GM12878 (cell line): ENCODE measurements around the gene SYNRG. TPM values are rescaled to one million over a fixed set of nuclear protein-coding genes. Genes with fewer than 3 reads are reported as not detected.

ENCODE experiments used
- ATAC-seq: fragments of 200-7000 bp; cut with Tn5 transposase; 3 replicates; pipeline ENCODE4 v1.9.1; 2020; ENCODE audit warnings: mild to moderate bottlenecking, moderate library complexity
- BruUV-seq: library from RNA; stranded (reverse); fragments of 400-500 nt; replicated peaks from 2 replicates; lab custom pipeline; 2021; lab: Mats Ljungman, UMichigan
- CTCF ChIA-PET: fragments of 300-600 bp; sonication (Branson Sonifier 250); formaldehyde crosslinking; extraction: SDS; loops from one replicate; lab custom pipeline; 2021; ENCODE audit warnings: inconsistent platforms; lab: Yijun Ruan, JAX
- POLR2A ChIA-PET: fragments of 350-600 bp; formaldehyde crosslinking; extraction: SDS; loops from one replicate; lab custom pipeline; 2021; ENCODE audit warnings: inconsistent platforms; lab: Charles Lee
- RAD21 ChIA-PET: fragments of 300-600 bp; sonication (Branson Sonifier 250); formaldehyde crosslinking; loops from one replicate; lab custom pipeline; 2023; ENCODE audit warnings: antibody characterized with exemption; ENCODE audit not compliant: unreplicated experiment; lab: Charles Lee
- SMC1A ChIA-PET: fragments of 300-600 bp; sonication (Branson Sonifier 250); formaldehyde crosslinking; loops from one replicate; lab custom pipeline; 2023; ENCODE audit not compliant: unreplicated experiment, uncharacterized antibody; lab: Charles Lee
- DNase-seq: peaks from one replicate; pipeline ENCODE4 v3.0.0-alpha.2; 2011; ENCODE audit warnings: low read depth, low spot score
- FAIRE-seq: peaks from 3 replicates; lab custom pipeline; 2011; peaks lifted over from hg19 to GRCh38; lab: Jason Lieb, UNC
- H2AFZ ChIP-seq: 2 replicates; pipeline ENCODE4 v1.6.0; 2011; ENCODE audit warnings: low read depth, low read length, control low read depth; ENCODE audit not compliant: control insufficient read depth
- H3K27ac ChIP-seq: 2 replicates; pipeline ENCODE4 v1.5.1; 2011; ENCODE audit warnings: control low read depth; ENCODE audit not compliant: control insufficient read depth, insufficient read depth
- H3K27me3 ChIP-seq, 2 experiments: replicated peaks in 1 of 2; 2 replicates each; pipeline versions ENCODE4 v1.6.0 to v1.6.1; 2011; ENCODE audit warnings: low read length in 1 of 2; ENCODE audit not compliant: control insufficient read depth in 2 of 2, insufficient read depth in 2 of 2
- H3K36me3 ChIP-seq, 2 experiments: 2 replicates each; pipeline ENCODE4 v1.5.1; 2011; ENCODE audit warnings: low read length in 1 of 2; ENCODE audit not compliant: control insufficient read depth in 2 of 2, insufficient read depth in 2 of 2
- H3K4me1 ChIP-seq: 2 replicates; pipeline ENCODE4 v1.6.1; 2011; ENCODE audit warnings: mild to moderate bottlenecking, low read length, moderate library complexity, mixed read lengths; ENCODE audit not compliant: control insufficient read depth, insufficient read depth
- H3K4me2 ChIP-seq: 2 replicates; pipeline ENCODE4 v1.6.0; 2011; ENCODE audit warnings: control low read depth; ENCODE audit not compliant: control insufficient read depth, insufficient read depth
- H3K4me3 ChIP-seq: fragments of 200-600 bp; sonication (generic); 2 replicates; pipeline ENCODE4 v1.5.1; 2016
- H3K79me2 ChIP-seq: 2 replicates; pipeline ENCODE4 v1.6.0; 2011; ENCODE audit warnings: low read length; ENCODE audit not compliant: control insufficient read depth, insufficient read depth
- H3K9ac ChIP-seq: 2 replicates; pipeline ENCODE4 v1.8.0; 2011; ENCODE audit warnings: low read length, control low read depth, mixed read lengths; ENCODE audit not compliant: control insufficient read depth, insufficient read depth
- H3K9me3 ChIP-seq: replicated peaks from 3 replicates; pipeline ENCODE4 v1.5.1; 2011; ENCODE audit warnings: mild to moderate bottlenecking, low read length; ENCODE audit not compliant: control insufficient read depth, insufficient read depth
- H4K20me1 ChIP-seq: 2 replicates; pipeline ENCODE4 v1.6.0; 2011; ENCODE audit not compliant: control insufficient read depth, insufficient read depth
- DPF2 ChIP-seq: fragments of 450-650 bp; IDR thresholded peaks from 2 replicates; pipeline ENCODE4 v1.6.1; 2017; ENCODE audit warnings: mild to moderate bottlenecking
- KAT2A ChIP-seq: conservative IDR thresholded peaks from 2 replicates; pipeline ENCODE4 v1.6.1; 2011; ENCODE audit warnings: low read depth, low read length; ENCODE audit not compliant: control insufficient read depth
- NR2C1 ChIP-seq: fragments of 450-650 bp; IDR thresholded peaks from 2 replicates; pipeline ENCODE4 v1.6.1; 2017; ENCODE audit warnings: antibody characterized with exemption, mild to moderate bottlenecking, moderate library complexity
- NR2F1 ChIP-seq: fragments of 450-650 bp; conservative IDR thresholded peaks from 2 replicates; pipeline ENCODE4 v1.6.1; 2017; ENCODE audit warnings: mild to moderate bottlenecking
- WGBS: methylation state at CpG from one replicate; pipeline ENCODE4 v1.1.6; 2016; ENCODE audit warnings: low lambda C conversion rate; ENCODE audit not compliant: insufficient replicate concordance, insufficient coverage; ENCODE audit errors: missing lambda C conversion rate; 5-methylcytosine and 5-hydroxymethylcytosine counted together
- in situ Hi-C: fragments of 300-500 bp; cut with MboI; formaldehyde crosslinking; loops from 9 replicates; pipeline ENCODE4 v1.14.3; 2018; ENCODE audit warnings: mixed read lengths
- intact Hi-C: fragments of 100-400 bp; cut with micrococcal nuclease; formaldehyde crosslinking; loops from one replicate; pipeline ENCODE4 v1.14.2; 2022; ENCODE audit not compliant: unreplicated experiment
- polyA plus RNA-seq, 11 experiments: library from polyadenylated mRNA; depleted of rRNA in 4 of 11; unstranded in 6 of 11; stranded (reverse) in 5 of 11; fragments of >200 nt; fragmentation: Nextera tagmentation in 4 of 11; fragmentation: Illumina TruSeq in 1 of 11; extraction: Ambion mirVana in 4 of 11; extraction: Trizol in 1 of 11; gene quantifications; 1 replicate in 1 of 11; 2 replicates in 10 of 11; pipeline versions ENCODE4 v1.2.1 to v1.2.3, GENCODE V29; 2011 to 2016; ENCODE audit warnings: inconsistent platforms in 2 of 11, missing spikeins in 2 of 11, low read depth in 1 of 11
- total RNA-seq, 4 experiments: library from RNA; depleted of rRNA in 3 of 4; stranded (reverse); fragments of >200 nt in 3 of 4; fragmentation: Illumina TruSeq in 1 of 4; extraction: Trizol in 1 of 4; gene quantifications; 2 replicates each; pipeline versions ENCODE4 v1.2.1 to v1.2.3, GENCODE V29; 2013 to 2021
- TF ChIP-seq, protein P1 (sequence below): fragments of 450-650 bp; IDR thresholded peaks from 2 replicates; pipeline ENCODE4 v1.6.1; 2017; ENCODE audit warnings: low read depth, mild to moderate bottlenecking, moderate library complexity

The SYNRG gene
- total and polyA plus RNA-seq, 10 of the 15 experiments (the other 5 are each of a cell fraction or from before 2014, with no cell fraction given) = 5.2 to 40.4 (median 26.7) TPM

DNA sequence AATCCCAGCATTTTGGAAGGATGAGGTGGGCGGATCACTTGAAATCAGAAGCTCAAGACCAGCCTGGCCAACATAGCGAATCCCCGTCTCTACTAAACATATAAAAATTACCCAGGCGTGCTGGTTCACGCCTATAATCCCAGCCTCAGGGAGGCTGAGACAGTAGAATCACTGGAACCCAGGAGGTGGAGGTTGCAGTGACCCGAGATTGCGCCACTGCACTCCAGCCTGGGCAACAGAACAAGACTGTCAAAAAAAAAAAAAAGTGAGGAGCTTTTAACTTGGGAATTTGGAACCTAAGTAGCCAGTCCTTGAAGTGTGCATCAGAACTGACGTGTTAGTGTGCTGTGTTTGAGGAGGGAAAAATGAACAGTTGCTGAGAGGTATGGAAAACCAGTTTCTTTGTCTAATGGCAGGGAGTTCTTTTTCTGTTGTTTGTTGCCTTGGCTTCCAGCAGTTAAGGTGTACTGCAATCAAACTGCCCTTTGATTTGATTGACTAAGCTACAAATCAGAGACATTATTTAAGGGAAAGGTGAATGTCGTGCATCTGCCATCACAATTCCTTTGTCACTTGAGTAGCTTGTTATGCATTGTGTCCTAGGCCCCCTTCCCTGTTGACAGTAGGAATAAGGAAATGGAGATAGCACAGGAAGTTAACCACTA, 128.1 kb downstream of the SYNRG start:
- in situ Hi-C loops (no loop called here), intact Hi-C loops (no loop called here)
- Histone ChIP-seq H3K4me3 (no peak overlapping the region), H3K79me2 (no peaks in the 10 kb centered on the region), H3K9me3 (no peaks in the 10 kb centered on the region), H3K4me2 (no peak overlapping the region), H4K20me1 (no peaks in the 10 kb centered on the region), H3K9ac (no peak overlapping the region), H3K27ac (no peak overlapping the region), H3K4me1 (peaks cover 7% of the 10 kb centered on the region), H3K36me3 (peaks cover 4 to 13% of the 10 kb centered on the region in 2 experiments; a peak in 3 of 4 replicates), H3K27me3 (no peaks in the 10 kb centered on the region), H2AFZ (no peak overlapping the region)
- no peak for TF ChIP-seq NR2F1
- TF ChIP-seq NR2C1 = no peak
- ATAC-seq (no peak), DNase-seq (no peak), FAIRE-seq (no peak)
- CTCF ChIA-PET = interaction anchor here (0.6 to 0.9 kb wide), 2 partner anchors 80 to 242 kb away, joined by 3 read pairs; no protein-coding TSS in a partner anchor
- 95% methylated on average over 7 of the region's 9 CpGs for WGBS
- BruUV-seq = no TSS peak
- RAD21 ChIA-PET = interaction anchor here (1.5 kb wide), 1 partner anchor 335 kb away, joined by 3 read pairs; no protein-coding TSS in a partner anchor
- SMC1A ChIA-PET = interaction anchor here (1.0 to 2.2 kb wide), 4 partner anchors 10 to 108 kb away, joined by 3 to 6 read pairs (median 4); no protein-coding TSS in a partner anchor
- POLR2A ChIA-PET = interaction anchor here (0.5 to 1.3 kb wide), 2 partner anchors 42 to 122 kb away, joined by 3 to 4 read pairs; no protein-coding TSS in a partner anchor

- in situ Hi-C loops = no loop called here
- H3K36me3 ChIP-seq = peaks cover 4 to 13% of the 10 kb centered on the region in 2 experiments; a peak in 3 of 4 replicates
- no TSS peak for BruUV-seq
- ATAC-seq (no peak), DNase-seq (no peak), FAIRE-seq (no peak)
- H2AFZ ChIP-seq = no peak overlapping the region
- intact Hi-C loops = no loop called here
- H3K9me3 ChIP-seq = no peaks in the 10 kb centered on the region
- no peaks in the 10 kb centered on the region for H4K20me1 ChIP-seq
- no peak overlapping the region for H3K4me2 ChIP-seq
- no peak overlapping the region for H3K27ac ChIP-seq
- no peak overlapping the region for H3K4me3 ChIP-seq
- ChIA-PET RAD21 (interaction anchor here (1.5 kb wide), 1 partner anchor 336 kb away, joined by 3 read pairs; no protein-coding TSS in a partner anchor), POLR2A (interaction anchor here (1.3 kb wide), 1 partner anchor 121 kb away, joined by 4 read pairs; no protein-coding TSS in a partner anchor), SMC1A (interaction anchor here (0.8 to 1.8 kb wide), 4 partner anchors 20 to 58 kb away, joined by 3 to 6 read pairs (median 3); no protein-coding TSS in a partner anchor), CTCF (interaction anchor here (0.8 kb wide), 2 partner anchors 8 to 30 kb away, joined by 3 read pairs; no protein-coding TSS in a partner anchor)
- WGBS = 90% methylated on average over 2 of the region's 2 CpGs
- no peaks in the 10 kb centered on the region for H3K27me3 ChIP-seq
- no peaks in the 10 kb centered on the region for H3K79me2 ChIP-seq
- peaks cover 7% of the 10 kb centered on the region for H3K4me1 ChIP-seq
- TF ChIP-seq, protein P1, sequence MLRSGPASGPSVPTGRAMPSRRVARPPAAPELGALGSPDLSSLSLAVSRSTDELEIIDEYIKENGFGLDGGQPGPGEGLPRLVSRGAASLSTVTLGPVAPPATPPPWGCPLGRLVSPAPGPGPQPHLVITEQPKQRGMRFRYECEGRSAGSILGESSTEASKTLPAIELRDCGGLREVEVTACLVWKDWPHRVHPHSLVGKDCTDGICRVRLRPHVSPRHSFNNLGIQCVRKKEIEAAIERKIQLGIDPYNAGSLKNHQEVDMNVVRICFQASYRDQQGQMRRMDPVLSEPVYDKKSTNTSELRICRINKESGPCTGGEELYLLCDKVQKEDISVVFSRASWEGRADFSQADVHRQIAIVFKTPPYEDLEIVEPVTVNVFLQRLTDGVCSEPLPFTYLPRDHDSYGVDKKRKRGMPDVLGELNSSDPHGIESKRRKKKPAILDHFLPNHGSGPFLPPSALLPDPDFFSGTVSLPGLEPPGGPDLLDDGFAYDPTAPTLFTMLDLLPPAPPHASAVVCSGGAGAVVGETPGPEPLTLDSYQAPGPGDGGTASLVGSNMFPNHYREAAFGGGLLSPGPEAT = no peak
- TF ChIP-seq KAT2A (no peak), DPF2 (no peak)
- no peak overlapping the region for H3K9ac ChIP-seq
These were observed 128.8 kb downstream of the SYNRG start for GRCh38 chr17:37480427-37480826.
